Esophagus muscularis mucosa (tissue), 3 donors: ENCODE results near the gene PELI2.

ENCODE experiments used
- CTCF ChIP-seq, 3 experiments: fragments of 200-600 bp in 2 of 3; fragments of 450-650 bp in 1 of 3; sonication (generic) in 2 of 3; IDR thresholded peaks; one replicate each; pipeline ENCODE4 v1.5.1; 2017 to 2019; ENCODE audit warnings: antibody characterized with exemption in 3 of 3, mild to moderate bottlenecking in 2 of 3, moderate library complexity in 1 of 3
- POLR2A ChIP-seq: fragments of 450-650 bp; IDR thresholded peaks from one replicate; pipeline ENCODE4 v1.6.1; 2017; ENCODE audit warnings: antibody characterized with exemption, moderate library complexity, mild to moderate bottlenecking, low read depth
- POLR2AphosphoS5 ChIP-seq, 2 donors: sonication (generic); formaldehyde crosslinking; IDR thresholded peaks; one replicate each; pipeline ENCODE4 v1.6.1; 2017; ENCODE audit warnings: antibody characterized with exemption in 2 of 2

DNA sequence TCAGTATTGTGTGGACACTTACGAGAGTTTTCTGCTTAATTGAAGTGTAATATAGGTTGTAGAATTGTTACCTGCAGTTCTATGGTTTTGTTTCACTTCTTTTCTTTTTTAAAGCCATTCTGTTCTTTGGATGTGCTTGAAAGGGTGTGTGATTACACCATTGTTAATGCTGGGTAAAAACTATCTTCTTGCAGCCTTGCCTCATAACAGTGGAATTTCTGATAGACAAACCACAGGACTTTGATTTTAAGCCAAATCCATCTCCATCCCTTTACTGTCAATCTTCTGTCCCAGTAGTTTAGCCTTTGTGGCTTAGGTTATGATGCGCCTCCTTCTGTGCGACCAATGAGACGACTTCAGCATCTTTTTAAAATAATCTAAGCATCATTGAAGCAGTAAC is 182.3 kb downstream of the PELI2 start:
- no peak for TF ChIP-seq CTCF (IDR thresholded peaks at IDR 0.05)
- TF ChIP-seq POLR2AphosphoS5 (IDR thresholded peaks at IDR 0.05), result no peak
- TF ChIP-seq POLR2A, result no peak
